HG02610 (cell line): ENCODE measurements around the gene EFCAB7.

Experiments
- ATAC-seq: cut with Tn5 transposase; IDR thresholded peaks from one replicate; pipeline ENCODE4 v1.9.1; 2021; ENCODE audit warnings: mild to moderate bottlenecking, moderate library complexity; ENCODE audit not compliant: unreplicated experiment

Gene EFCAB7

DNA sequence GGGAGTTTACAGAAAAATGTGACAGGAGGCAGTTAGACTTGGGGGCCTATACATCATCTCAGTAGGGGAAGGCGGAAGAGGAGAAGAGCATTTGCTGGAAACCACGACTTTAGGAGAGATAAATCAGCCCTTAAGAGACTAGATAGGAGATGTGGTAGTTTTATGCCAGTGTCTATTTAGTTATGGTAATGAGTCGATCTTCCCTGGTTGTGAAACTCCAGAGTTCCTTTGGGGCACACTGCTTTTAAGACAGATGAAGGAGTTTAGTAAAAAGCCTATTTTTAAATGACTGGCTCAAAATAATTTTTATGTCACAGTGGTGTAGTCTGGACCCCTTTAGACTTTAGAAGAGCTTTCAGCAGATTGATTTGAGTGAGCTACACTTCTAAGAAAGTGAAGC lies 77.7 kb downstream of the EFCAB7 start:
- no peak for ATAC-seq

DNA sequence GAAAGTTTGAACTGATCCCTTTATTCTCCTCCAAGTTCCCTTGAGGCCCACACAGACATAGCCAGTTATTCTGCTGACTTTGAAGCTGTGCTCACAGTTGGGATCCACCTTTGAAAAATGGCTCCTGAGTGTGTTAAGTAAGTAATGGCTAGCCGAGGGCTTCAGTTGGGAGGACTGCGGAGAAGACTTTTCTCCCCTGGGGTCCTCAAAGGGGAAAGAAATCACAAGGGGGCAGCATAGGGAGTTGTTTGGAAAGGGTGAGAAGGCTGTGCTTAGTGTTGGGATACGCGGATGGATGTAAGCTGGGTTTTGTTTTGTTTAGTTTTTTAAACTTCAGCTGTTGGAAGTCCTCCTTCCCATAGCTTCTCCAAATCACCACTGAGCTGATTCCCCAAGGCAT lies 78.1 kb downstream of the EFCAB7 start:
- no peak for ATAC-seq

DNA sequence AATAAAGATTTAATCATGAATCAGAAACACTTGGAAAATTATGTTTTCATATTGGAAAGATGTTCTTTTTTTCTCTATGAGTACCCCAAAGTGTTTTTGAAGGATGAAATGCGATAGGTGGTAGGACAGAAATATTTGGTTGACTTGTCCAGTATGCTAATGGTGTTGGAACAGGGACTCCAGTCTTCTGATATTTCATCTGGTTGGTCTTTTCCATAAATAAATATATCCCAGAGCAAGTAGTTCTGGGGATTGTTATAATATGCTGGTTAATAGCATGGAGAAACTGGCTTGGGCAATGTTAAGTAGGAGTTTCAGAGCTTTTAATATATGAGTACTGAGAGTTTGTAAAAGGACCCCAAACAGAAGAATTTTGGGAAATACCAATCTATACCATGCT lies 78.6 kb downstream of the EFCAB7 start:
- ATAC-seq: no peak

- no peak for ATAC-seq
These were observed 79.3 kb downstream of the EFCAB7 start for GRCh38 chr1:63602629-63603028.

DNA sequence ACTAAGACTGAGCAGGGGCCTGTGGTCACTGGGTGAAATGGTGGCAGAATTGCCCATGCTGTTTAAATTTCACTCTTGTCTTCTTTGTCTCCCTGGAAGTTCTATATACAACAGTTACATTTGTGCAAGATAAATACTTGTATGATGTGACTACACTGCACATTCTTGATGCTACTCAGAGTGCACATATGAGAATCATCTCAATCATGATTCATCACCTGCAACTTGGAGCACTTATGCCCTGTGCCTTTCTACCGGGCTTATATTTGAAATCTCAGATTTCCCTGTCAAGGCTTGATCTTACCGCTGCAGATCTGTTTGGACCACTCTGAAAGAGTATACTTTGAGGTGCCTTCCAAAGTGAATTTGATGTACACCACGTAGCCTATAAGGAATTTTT lies 80.5 kb downstream of the EFCAB7 start:
- ATAC-seq: no peak

DNA sequence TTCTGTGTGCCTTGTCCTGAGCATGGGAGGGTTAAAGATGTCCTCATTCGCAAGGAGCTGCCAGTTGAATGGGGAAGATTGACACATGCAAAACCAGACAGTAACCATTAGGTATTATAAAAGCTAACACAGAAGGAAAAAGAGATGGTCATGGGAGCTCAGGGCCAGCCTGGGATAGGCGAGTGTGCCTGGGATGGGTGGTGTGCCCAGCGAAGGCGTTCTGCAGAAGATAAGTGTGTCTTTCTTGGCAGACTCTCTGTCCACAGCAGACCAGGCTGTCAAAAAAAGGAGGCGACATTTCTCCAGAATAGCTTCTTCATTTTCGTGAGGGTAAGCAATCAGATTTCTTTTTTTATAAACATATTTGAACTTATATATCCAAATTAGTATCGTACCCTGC lies 84.0 kb downstream of the EFCAB7 start:
- ATAC-seq: no peak

GRCh38 chr1:63611231-63611630 lies 87.9 kb downstream of the EFCAB7 start:
- ATAC-seq: no peak

DNA sequence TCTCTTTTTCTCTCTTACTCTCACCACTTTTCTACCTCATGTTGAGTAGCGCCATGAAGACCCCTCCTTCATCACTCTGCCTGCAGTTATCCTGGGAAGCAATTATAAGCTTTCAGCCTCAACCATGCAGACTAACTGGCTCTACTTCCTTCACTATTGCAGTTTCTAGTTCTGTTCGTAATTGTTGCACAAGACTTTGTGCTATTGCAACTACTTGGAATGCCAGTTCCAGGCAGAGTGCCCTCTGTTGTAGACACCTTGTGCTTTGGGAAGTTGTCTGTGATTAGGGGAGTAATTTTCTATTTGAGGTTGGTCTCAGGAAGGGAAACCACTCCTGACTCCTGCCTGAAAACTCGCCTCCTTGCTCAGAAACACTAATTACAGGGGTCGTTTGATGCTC lies 89.2 kb downstream of the EFCAB7 start:
- ATAC-seq: no peak

DNA sequence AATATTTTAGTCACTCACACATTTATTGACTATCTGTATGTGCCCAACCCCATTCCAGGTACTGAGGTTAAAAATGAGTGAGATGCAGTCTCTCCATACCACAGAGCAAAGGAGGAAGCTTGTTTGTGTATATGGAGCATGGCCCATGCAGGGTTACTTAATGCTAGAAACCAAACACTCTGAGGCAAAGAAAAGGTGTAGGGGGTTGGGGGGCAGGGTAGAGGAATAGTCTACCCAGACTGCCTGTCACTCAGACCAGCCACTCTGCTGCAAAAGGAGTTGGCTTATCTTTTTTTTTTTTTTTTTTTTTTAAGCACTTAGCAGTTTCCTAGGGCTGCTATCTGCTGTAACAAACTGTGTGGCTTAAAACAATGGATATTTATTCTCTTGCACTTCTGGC lies 89.6 kb downstream of the EFCAB7 start:
- no peak for ATAC-seq

GRCh38 chr1:63615768-63616420 lies 92.6 kb downstream of the EFCAB7 start:
- no peak for ATAC-seq

GRCh38 chr1:63617450-63617849 lies 94.1 kb downstream of the EFCAB7 start:
- ATAC-seq: no peak

DNA sequence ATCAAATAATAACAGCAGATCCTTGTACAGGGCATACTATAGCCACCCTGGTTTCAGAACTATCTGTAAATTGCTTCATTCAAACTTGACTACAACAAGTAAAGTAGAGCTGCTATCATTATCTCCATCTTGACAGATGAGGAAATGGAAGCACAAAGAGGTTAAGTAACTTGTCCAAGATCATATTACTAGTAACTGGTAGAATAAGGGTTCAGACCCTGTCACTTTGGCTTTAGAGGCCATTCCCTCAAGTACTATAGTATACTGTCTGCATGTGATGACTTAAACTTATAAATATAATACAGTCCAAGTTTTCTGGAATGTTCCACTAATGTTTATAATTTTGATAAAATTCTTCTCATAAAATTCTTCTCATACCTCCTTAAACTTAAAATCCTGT lies 94.7 kb downstream of the EFCAB7 start:
- ATAC-seq: no peak

DNA sequence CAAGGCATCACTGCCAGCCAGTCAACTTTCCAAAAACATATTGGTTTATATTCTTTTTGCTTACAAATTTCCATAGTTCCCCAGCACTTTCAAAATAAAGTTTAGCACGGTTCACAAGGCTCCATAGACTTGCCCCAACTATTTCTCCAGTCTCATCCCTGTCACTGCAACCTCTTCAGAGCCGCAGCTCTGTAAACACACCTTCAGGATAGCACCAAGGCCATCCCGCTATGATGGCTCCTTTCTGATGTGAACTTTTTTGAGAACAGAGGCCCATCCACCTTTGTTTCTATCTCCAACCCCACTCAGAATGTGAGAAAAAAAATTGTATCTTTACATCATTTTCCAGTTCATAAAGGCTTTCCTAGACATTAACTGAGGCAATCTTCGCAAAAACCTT lies 96.2 kb downstream of the EFCAB7 start:
- ATAC-seq: no peak

DNA sequence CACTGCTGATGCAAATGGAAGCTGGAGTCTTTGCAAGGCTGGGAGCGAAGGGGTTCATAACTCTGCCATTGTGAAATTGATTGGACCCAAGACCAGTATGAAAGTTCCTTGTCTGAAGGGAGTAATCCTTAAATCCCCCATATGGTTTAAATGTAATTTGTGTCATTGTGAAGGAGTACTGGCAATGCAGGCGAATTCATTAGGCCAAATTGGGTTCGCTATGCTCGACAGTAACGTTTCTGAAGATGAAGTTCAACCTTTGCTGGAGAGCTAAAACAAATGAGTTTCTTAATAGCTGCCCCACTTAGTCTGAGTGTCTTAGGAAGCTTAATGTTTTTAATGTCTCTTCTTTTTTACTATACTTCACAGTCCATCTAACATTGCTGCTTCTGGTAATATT lies 97.3 kb downstream of the EFCAB7 start:
- ATAC-seq: no peak

DNA sequence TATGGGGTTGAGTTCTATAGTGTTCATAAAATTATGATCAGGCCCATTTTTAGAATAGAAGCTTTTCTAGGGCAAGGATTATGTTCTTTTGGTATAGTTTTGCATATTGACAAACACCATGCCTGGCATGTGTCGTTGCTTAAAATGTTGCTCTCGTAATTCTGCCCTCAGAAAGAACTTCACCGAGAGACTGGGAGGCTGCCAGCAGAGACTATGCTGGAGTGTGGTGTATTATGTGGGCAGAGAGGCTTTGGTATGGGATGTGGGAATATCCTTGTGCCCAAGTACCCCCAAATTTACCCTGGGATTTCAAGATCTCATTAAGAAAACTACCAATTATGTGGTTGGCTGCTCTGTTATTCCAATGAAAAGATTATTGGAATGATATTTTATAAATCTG lies 97.8 kb downstream of the EFCAB7 start:
- ATAC-seq: no peak

- no peak for ATAC-seq
These were observed 98.4 kb downstream of the EFCAB7 start for GRCh38 chr1:63621698-63622097.
